GM20000 (cell line): ENCODE measurements around the gene CCS.
"Not testable (repeated sequence)": the region's sequence is repeated elsewhere in the genome, so short reads cannot be mapped to it uniquely, and the experiment has no call there.

Source experiments
- DNase-seq: peaks from one replicate; pipeline ENCODE4 v3.0.0; 2012; ENCODE audit warnings: low spot score
- TF ChIP-seq, protein P1 (sequence below): IDR thresholded peaks from 2 replicates; pipeline ENCODE4 v1.5.1; 2012; ENCODE audit warnings: mild to moderate bottlenecking, control low read depth; ENCODE audit errors: extremely low read depth, missing control alignments

The CCS gene

DNA sequence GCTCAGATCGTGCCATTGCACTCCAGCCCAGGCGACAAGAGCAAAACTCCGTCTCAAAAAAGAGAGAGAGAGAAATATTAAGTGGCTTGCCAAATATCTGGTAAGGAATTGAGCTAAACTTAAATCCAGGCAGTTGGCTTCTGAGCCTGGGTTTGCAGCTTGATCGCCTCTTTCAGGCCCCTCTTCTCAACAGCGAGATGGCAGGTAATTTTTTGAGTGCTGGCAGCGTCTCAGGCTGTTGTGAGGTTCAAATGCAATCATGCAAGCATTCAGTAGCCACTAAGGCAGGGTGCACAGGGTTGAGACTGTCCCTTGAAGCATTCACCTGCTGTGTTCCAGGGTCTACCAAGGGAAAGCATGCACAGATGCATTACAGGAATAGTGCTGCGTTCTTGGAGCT lies 23.9 kb upstream of the CCS start:
- TF ChIP-seq, protein P1, sequence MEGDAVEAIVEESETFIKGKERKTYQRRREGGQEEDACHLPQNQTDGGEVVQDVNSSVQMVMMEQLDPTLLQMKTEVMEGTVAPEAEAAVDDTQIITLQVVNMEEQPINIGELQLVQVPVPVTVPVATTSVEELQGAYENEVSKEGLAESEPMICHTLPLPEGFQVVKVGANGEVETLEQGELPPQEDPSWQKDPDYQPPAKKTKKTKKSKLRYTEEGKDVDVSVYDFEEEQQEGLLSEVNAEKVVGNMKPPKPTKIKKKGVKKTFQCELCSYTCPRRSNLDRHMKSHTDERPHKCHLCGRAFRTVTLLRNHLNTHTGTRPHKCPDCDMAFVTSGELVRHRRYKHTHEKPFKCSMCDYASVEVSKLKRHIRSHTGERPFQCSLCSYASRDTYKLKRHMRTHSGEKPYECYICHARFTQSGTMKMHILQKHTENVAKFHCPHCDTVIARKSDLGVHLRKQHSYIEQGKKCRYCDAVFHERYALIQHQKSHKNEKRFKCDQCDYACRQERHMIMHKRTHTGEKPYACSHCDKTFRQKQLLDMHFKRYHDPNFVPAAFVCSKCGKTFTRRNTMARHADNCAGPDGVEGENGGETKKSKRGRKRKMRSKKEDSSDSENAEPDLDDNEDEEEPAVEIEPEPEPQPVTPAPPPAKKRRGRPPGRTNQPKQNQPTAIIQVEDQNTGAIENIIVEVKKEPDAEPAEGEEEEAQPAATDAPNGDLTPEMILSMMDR, result no peak

DNA sequence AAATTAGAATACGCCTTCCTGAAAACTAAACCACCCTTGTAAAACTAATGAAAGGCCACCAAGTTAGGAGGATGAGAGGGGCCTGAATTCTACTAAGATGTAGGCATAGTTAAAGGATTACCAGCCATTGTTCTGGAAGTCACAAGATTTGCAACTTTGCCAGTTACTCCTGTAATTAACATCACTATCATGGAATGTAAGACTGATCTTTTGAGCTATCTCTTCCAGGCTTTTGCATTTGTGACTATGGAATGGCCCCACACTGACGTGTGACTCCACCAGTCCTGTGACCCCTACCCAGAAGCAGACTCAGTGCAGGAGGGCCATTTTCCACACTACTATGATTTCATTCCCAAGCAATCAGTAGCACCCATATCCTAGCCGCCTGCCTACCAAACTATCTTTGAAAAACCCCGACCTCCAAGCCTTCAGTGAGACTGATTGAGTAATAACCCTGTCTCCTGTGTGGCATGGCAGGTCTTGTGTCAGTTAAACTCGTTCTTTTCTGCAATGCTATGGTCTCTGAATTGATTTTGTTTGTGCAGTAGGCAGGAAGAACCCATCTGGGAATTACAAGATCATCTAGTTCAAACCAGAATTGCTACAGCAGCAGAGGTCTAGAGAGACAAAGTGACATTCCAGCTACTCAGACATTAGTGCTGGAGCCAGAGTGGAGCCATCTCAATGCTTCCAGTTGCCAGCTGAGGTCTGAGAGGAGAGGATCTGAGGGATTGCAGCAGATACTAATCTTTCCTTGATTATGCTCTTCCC lies 22.7 kb upstream of the CCS start:
- no peak for DNase-seq
- TF ChIP-seq, protein P1, result no peak

More for the DNA sequence above, 23.9 kb upstream of the CCS start:
- no peak for DNase-seq

DNA sequence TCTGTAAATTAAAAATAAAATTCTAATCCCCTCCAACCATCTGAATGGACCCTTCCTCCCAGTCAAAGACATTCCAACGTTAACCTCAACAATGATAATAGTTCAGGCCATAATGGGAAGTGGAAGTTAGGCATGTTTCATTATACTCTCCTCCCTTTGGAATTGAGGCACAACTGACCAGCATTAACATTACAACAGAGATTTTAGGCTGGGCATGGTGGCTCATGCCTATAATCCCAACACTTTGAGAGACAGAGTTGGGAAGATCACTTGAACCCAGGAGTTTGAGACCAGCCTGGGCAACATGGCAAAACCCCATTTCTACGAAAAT lies 22.2 kb upstream of the CCS start:
- no peak for DNase-seq
- TF ChIP-seq, protein P1, result no peak

DNA sequence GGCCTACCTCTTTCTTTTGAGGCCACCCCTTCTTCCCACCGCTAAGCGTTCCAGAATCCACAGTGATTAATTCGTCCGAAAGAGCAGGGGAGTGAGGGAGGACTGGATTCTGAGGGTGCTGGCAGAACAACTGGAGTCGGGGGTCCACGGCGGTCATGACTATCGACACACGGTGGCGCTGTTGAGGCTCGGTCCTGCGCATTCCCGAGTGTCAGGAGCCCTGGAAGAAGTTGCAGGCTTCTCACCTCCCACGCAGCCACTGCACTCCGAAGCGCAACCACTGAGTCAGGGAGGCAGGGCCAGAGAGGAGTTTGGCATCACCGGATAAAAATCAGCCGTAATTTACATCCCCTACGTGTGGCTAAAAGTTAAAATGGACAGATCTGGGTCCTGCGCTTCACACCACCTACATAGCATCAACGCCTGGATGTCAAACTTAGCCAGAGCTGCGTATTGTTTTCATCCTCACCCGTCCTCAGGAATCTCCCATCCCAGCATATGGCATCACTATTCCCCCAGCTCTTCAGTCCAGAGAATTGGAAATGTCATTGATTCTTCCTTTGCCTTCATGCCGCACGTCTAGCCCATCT lies 13.9 kb upstream of the CCS start:
- TF ChIP-seq, protein P1, result peak; percentile 54
- DNase-seq, result peak; percentile 86

DNA sequence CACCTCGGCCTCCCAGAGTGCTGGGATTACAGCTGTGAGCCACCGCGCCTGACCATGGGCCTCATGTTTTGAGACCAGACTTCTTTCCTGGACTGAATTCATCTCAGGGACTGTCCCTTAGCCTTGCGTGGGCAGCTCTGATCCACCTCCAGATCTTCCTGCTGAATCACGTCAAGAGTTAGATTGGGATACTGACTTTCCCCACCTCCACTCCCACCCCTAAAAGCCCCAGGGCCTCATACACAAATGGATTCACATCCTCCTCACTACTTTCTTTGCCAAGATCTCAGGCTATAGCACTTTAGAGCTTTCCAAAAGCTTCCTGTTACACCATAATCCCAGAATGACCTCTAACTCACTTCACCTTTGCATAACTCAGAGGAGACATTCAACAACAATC lies 12.2 kb upstream of the CCS start:
- TF ChIP-seq, protein P1, result no peak
- DNase-seq, result no peak

DNA sequence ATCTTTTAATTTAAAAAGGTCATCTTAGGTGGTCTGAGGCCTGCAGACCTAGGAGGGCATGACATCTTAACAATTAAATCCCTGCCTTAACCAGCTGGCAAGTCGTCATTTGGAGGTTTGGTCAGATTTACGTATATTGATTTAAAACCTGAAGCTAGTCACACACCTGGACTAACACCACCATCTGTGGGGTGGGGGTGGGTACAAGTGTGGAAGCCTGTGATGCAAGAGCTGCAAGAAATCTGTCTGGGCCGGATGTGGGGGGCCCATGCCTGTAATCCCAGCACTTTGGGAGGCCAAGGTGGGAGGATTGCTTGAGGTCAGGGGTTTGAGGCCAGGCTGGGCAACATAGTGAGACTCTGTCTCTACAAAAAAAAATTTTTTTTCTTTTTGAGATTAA lies 11.7 kb upstream of the CCS start:
- no peak for DNase-seq
- TF ChIP-seq, protein P1, result no peak

DNA sequence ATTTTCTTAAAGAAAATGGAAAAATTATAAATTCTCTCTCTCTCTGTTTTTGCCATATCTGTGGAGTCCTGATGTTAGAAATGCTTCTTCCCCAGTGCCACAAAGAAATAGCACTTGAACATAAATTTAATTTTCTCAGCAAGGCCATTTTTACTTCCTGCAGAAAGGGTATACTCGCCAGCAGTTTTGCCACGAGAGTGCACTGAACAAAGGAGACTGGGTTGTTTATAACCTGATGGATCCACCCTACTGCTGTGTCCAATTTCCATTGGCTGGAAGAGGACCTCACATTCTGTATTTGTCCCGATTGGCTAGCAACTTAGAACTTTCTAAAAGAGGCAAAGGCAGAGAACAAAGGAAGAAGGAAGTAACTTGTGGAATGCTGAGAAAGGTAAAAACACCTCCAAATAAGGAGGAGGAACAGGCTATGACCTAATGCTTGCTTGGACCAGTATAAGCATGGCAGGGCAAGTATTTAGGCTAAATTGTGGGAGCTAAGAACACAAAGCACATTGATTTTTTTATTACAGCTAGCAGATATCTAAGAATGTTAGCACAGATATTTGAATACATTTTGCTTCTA lies 10.3 kb upstream of the CCS start:
- not testable (repeated sequence) for DNase-seq

DNA sequence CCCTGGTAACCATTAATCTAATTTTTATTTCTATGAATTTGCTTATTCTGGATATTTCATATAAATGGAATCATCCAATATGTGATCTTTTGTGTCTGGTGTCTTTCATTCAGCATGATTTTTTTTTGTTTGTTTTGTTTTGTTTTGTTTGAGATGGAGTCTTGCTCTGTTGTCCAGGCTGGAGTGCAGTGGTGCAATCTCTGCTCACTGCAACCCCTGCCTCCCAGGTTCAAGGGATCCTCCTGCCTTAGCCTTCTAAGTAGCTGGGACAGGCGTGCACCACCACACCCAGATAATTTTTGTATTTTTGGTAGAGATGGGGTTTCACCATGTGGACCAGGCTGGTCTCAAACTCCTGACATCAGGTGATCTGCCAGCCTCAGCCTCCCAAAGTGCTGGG lies 7.5 kb upstream of the CCS start:
- DNase-seq, result not testable (repeated sequence)
